ENCODE measurements around the gene CSMD2. TPM values are rescaled to one million over a fixed set of nuclear protein-coding genes. Genes with fewer than 3 reads are reported as not detected.

The CSMD2 gene
- total and polyA plus RNA-seq, 2 of the 8 experiments (the other 6 are each of a cell fraction or from before 2014, with no cell fraction given): 7.0 to 14.7 TPM

DNA sequence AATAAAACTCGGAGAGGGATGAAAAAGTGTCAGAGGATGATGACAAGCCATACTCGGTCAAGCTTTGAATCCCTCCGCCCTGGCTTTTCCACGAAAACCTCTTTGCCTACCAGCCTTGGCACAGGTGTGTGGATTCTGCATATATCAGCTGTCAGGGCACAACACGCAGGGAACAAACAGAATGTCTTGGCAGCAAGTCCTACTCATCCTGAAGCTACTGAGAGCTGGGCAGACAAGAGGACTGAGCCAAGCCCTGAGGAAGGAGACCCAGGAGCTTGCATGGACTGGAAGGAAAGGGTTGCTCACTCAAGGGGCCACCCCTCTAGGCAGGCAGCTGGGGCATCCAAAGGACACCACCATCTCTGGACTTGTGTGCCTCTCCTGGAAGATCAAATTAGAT lies 168.7 kb downstream of the CSMD2 start (continued):
- TF ChIP-seq POU5F1 (IDR thresholded peaks at IDR 0.05; ENCODE audit: low read depth, low read length) (no peak), TEAD4 (IDR thresholded peaks at IDR 0.05; ENCODE audit: low read depth, low read length) (no peak), EP300 (IDR thresholded peaks at IDR 0.05; ENCODE audit: borderline replicate concordance in 1 of 2, low read depth in 2 of 2, low read length in 2 of 2) (no peak)
- TF ChIP-seq, protein P1, sequence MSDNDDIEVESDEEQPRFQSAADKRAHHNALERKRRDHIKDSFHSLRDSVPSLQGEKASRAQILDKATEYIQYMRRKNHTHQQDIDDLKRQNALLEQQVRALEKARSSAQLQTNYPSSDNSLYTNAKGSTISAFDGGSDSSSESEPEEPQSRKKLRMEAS (IDR thresholded peaks at IDR 0.05): no peak
